Esophagus muscularis mucosa (tissue), 4 donors: ENCODE results near the gene ZNF777. TPM values are rescaled to one million over a fixed set of nuclear protein-coding genes. Genes with fewer than 3 reads are reported as not detected.

Experiments
- DNase-seq: peaks from one replicate; pipeline ENCODE4 v3.0.0-alpha.2; 2017; ENCODE audit errors: extremely low spot score
- H3K27ac ChIP-seq, 4 donors: fragments of 200-600 bp; sonication (generic); replicated peaks in 1 of 4; 1 replicate in 3 of 4; 2 replicates in 1 of 4; pipeline ENCODE4 v1.5.1; 2016 to 2019; ENCODE audit warnings: mild to moderate bottlenecking in 1 of 4
- H3K27me3 ChIP-seq, 4 donors: fragments of 200-600 bp; sonication (generic); one replicate each; pipeline versions ENCODE4 v1.5.1 to v1.6.0; 2016 to 2019
- H3K36me3 ChIP-seq, 4 donors: fragments of 200-600 bp; sonication (generic); one replicate each; pipeline ENCODE4 v1.5.1; 2016 to 2019
- H3K4me1 ChIP-seq, 4 donors: fragments of 200-600 bp; sonication (generic); one replicate each; pipeline ENCODE4 v1.5.1; 2016 to 2019
- H3K4me3 ChIP-seq, 4 donors: fragments of 200-600 bp; sonication (generic); 1 replicate in 2 of 4; 2 replicates in 2 of 4; pipeline ENCODE4 v1.5.1; 2016 to 2019; ENCODE audit warnings: mild to moderate bottlenecking in 4 of 4, moderate library complexity in 1 of 4
- H3K9me3 ChIP-seq, 4 donors: fragments of 200-600 bp; sonication (generic); 1 replicate in 3 of 4; 2 replicates in 1 of 4; pipeline ENCODE4 v1.5.1; 2016 to 2019
- EP300 ChIP-seq: sonication (generic); formaldehyde crosslinking; IDR thresholded peaks from one replicate; pipeline ENCODE4 v1.6.1; 2017; ENCODE audit warnings: antibody characterized with exemption
- POLR2A ChIP-seq: fragments of 450-650 bp; IDR thresholded peaks from one replicate; pipeline ENCODE4 v1.6.1; 2017; ENCODE audit warnings: antibody characterized with exemption, moderate library complexity, mild to moderate bottlenecking, low read depth
- POLR2AphosphoS5 ChIP-seq, 2 donors: sonication (generic); formaldehyde crosslinking; IDR thresholded peaks; one replicate each; pipeline ENCODE4 v1.6.1; 2017; ENCODE audit warnings: antibody characterized with exemption in 2 of 2
- WGBS: methylation state at CpG from one replicate; pipeline ENCODE4 v1.1.5; 2018; 5-methylcytosine and 5-hydroxymethylcytosine counted together
- intact Hi-C: fragments of 100-400 bp; cut with DNase I; formaldehyde crosslinking; loops from one replicate; pipeline ENCODE4 v1.15.1; 2023
- total RNA-seq, 4 donors: library from RNA; depleted of rRNA; stranded (reverse); fragments of >200 nt; gene quantifications; one replicate each; pipeline versions ENCODE4 v1.1.0 to v1.2.1, GENCODE V29; 2016
- TF ChIP-seq, protein P1 (sequence below), 3 experiments: fragments of 200-600 bp in 2 of 3; fragments of 450-650 bp in 1 of 3; sonication (generic) in 2 of 3; IDR thresholded peaks; one replicate each; pipeline ENCODE4 v1.5.1; 2017 to 2019; ENCODE audit warnings: antibody characterized with exemption in 3 of 3, mild to moderate bottlenecking in 2 of 3, moderate library complexity in 1 of 3

ZNF777 gene
- total RNA-seq, 4 donors from 2014 or later: 6.6 to 17.4 (median 13.7) TPM

DNA sequence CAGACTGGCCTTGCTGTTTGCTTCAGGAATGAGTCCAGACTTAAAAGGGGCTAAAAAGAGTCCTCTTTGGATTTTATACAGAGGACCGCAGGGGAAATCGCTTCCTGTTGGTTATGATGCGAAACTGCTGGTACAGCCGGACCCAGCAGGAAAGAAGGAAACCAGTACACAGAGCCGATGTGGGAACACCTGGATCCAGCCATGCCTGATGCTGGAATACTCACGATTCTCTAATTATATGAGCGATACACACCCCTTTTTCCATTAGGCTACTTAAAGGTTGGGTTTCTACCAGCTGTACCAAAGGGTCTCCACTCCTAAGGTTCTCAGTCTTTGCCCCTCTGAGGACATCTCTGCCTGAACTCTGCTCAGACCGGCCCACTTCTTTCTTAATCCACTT, 27.7 kb downstream of the ZNF777 start:
- Histone ChIP-seq H3K36me3 (peaks cover 39 to 71% (median 62%) of the 10 kb centered on the region in 4 donors), H3K27me3 (no peaks in the 10 kb centered on the region), H3K4me3 (no peak overlapping the region), H3K27ac (no peak overlapping the region), H3K4me1 (no peaks in the 10 kb centered on the region), H3K9me3 (no peaks in the 10 kb centered on the region)
- DNase-seq: no peak
- WGBS: 90% methylated on average over 8 of the region's 8 CpGs
- intact Hi-C loops: no loop called here
- TF ChIP-seq, protein P1, sequence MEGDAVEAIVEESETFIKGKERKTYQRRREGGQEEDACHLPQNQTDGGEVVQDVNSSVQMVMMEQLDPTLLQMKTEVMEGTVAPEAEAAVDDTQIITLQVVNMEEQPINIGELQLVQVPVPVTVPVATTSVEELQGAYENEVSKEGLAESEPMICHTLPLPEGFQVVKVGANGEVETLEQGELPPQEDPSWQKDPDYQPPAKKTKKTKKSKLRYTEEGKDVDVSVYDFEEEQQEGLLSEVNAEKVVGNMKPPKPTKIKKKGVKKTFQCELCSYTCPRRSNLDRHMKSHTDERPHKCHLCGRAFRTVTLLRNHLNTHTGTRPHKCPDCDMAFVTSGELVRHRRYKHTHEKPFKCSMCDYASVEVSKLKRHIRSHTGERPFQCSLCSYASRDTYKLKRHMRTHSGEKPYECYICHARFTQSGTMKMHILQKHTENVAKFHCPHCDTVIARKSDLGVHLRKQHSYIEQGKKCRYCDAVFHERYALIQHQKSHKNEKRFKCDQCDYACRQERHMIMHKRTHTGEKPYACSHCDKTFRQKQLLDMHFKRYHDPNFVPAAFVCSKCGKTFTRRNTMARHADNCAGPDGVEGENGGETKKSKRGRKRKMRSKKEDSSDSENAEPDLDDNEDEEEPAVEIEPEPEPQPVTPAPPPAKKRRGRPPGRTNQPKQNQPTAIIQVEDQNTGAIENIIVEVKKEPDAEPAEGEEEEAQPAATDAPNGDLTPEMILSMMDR (IDR thresholded peaks at IDR 0.05): no peak
- TF ChIP-seq POLR2AphosphoS5 (IDR thresholded peaks at IDR 0.05) (no peak), POLR2A (no peak), EP300 (no peak)

DNA sequence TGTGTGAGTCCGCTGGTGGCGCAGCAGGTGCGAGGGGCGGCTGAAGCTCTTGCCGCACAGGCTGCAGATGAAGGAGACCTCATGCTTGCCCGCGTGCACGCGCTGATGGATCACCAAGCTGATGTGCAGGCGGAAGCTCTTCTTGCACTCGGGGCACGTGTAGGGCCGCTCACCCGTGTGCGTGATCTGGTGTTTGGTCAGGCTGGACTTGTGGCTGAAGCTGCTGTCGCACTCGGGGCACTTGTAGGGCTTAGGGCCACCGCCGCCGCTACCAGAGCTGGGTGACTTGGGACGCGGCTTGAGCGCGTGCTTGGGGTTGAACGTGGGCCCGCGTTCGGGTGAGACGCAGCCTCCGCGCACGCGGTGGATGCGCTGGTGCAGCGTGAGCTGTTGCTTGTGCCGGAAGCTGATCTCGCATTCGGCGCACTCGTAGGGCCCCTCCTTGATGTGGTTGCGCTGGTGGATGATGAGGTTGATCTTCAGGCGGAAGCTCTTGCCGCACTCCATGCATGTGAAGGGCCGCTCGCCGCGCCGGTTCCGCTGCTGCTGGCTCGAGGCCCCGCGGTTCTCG, 28.7 kb downstream of the ZNF777 start:
- DNase-seq: peak; percentile 31
- H3K27me3 ChIP-seq: no peaks in the 10 kb centered on the region
- TF ChIP-seq POLR2AphosphoS5 (IDR thresholded peaks at IDR 0.05) (no peak), POLR2A (no peak), EP300 (no peak)
- TF ChIP-seq, protein P1 (IDR thresholded peaks at IDR 0.05): no peak
- WGBS: 93% methylated on average over 38 of the region's 53 CpGs
- H3K4me1 ChIP-seq: no peaks in the 10 kb centered on the region
- H3K27ac ChIP-seq: no peak overlapping the region
- H3K4me3 ChIP-seq: no peak overlapping the region
- intact Hi-C loops: no loop called here
- H3K9me3 ChIP-seq: no peaks in the 10 kb centered on the region
- peaks cover 39 to 71% (median 62%) of the 10 kb centered on the region in 4 donors for H3K36me3 ChIP-seq

DNA sequence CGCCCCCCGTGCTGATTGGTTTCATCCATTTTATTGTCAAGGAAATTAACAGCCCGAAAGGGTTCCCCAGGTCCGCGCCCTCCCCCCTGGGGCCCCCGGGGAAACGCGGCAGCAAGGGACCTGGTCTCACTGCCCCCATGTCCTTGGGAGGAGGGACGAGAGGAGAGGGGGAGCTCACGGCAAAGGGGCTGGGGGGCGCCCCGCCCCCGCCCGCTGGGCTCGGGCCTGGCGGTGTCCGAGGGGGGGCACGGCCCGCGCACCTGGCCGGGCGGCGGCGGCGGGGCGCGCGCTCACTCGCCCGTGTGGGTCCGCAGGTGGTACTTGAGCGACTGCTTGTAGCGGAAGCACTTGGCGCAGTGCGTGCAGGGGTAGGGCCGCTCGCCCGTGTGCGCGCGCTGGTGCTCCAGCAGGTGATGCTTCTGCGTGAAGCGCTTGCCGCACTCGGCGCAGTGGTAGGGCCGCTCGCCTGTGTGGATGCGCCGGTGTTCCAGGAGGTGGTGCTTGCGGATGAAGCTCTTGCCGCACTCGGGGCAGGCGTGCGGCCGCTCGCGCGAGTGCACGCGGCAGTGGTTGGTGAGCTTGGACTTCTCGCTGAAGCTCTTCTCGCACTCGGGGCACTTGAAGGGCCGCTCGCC, 29.3 kb downstream of the ZNF777 start:
- H3K9me3 ChIP-seq: no peaks in the 10 kb centered on the region
- no peak overlapping the region for H3K4me3 ChIP-seq
- no peak overlapping the region for H3K27ac ChIP-seq
- no peak for TF ChIP-seq POLR2AphosphoS5 (IDR thresholded peaks at IDR 0.05)
- no peak for TF ChIP-seq EP300
- TF ChIP-seq, protein P1 (IDR thresholded peaks at IDR 0.05): no peak
- no peak for TF ChIP-seq POLR2A
- H3K27me3 ChIP-seq: no peaks in the 10 kb centered on the region
- no peaks in the 10 kb centered on the region for H3K4me1 ChIP-seq
- DNase-seq: peak; percentile 64
- H3K36me3 ChIP-seq: peaks cover 37 to 68% (median 59%) of the 10 kb centered on the region in 4 donors
- intact Hi-C loops: no loop called here
- 84% methylated on average over 16 of the region's 66 CpGs for WGBS

DNA sequence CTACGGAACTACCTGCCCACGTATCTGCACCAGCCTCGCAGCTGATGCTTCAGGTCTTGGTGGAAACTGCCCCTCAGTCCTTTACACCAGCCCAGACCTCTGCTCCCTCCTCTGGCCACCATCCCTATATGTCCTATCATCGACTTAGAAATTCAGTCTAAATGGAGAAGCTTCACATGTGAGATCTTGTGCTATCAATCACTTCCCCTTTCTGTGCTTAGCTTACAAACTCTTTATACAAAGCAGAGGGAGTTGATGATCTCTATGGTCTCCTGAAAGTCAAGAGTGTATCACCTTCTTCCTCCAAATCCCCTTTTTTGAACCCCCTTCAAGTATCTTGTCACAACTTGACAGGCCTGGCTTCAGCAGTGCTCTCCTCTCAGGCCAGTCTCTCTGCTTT, 30.7 kb downstream of the ZNF777 start:
- no peak for TF ChIP-seq EP300
- DNase-seq: no peak
- intact Hi-C loops: no loop called here
- Histone ChIP-seq H3K27me3 (no peaks in the 10 kb centered on the region), H3K9me3 (no peaks in the 10 kb centered on the region), H3K36me3 (peaks cover 26 to 57% (median 46%) of the 10 kb centered on the region in 4 donors), H3K27ac (no peak overlapping the region), H3K4me3 (no peak overlapping the region), H3K4me1 (no peaks in the 10 kb centered on the region)
- 88% methylated on average over 4 of the region's 4 CpGs for WGBS

DNA sequence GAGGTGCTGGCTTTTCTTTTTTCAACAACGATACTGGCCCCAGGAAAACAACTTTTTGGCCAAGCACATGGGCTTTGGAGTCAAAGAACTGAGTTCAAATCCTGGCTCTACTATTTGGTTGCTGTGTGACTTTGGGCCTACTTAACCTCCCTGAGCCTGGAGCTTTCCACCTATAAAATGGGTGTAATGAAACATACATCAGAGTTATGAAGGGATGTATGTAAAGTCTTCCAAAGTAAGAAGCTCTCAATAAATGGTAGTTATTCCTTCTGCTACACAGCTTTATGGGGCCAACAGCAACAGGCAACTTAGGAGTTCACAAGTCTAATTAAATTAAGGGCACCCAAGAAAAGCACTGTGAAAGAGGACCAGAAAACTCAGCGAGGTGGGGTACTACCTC, 33.0 kb downstream of the ZNF777 start:
- peaks cover 6 to 13% (median 9%) of the 10 kb centered on the region in 4 donors for H3K4me1 ChIP-seq
- peaks cover 14 to 34% (median 24%) of the 10 kb centered on the region in 4 donors for H3K36me3 ChIP-seq
- intact Hi-C loops: loop anchor here (10.0 kb wide), 1 partner anchor 143 kb away; no protein-coding TSS in a partner anchor
- no peak overlapping the region for H3K27ac ChIP-seq
- H3K4me3 ChIP-seq: no peak overlapping the region
- 94% methylated on average over 2 of the region's 2 CpGs for WGBS
- no peaks in the 10 kb centered on the region for H3K9me3 ChIP-seq
- no peak for TF ChIP-seq POLR2A
- TF ChIP-seq, protein P1 (IDR thresholded peaks at IDR 0.05): no peak
- TF ChIP-seq POLR2AphosphoS5 (IDR thresholded peaks at IDR 0.05): no peak
- TF ChIP-seq EP300: no peak
- no peak for DNase-seq
- peaks cover 0 to 4% (median 2%) of the 10 kb centered on the region in 4 donors for H3K27me3 ChIP-seq
